A549 (cell line): Measurements from ENCODE around the gene PPM1H. TPM values are rescaled to one million over a fixed set of nuclear protein-coding genes. Genes with fewer than 3 reads are reported as not detected.

Source experiments
- ATAC-seq, 2 experiments: fragments of 200-7000 bp in 1 of 2; fragments of >200 bp in 1 of 2; cut with Nextera tagmentation in 1 of 2; cut with Tn5 transposase in 1 of 2; 3 replicates each; pipeline versions ENCODE4 v1.8.0 to v1.9.1; 2018 to 2020; ENCODE audit warnings: mild to moderate bottlenecking in 1 of 2, moderate library complexity in 1 of 2
- CTCF ChIA-PET: fragments of 300-600 bp; sonication (Branson Sonifier 250); formaldehyde crosslinking; extraction: SDS; loops from one replicate; lab custom pipeline; 2021; ENCODE audit warnings: antibody characterized with exemption, inconsistent platforms; lab: Yijun Ruan, JAX
- POLR2A ChIA-PET: fragments of 350-600 bp; formaldehyde crosslinking; extraction: SDS; loops from one replicate; lab custom pipeline; 2021; ENCODE audit warnings: antibody characterized with exemption, inconsistent platforms; lab: Yijun Ruan, JAX
- DNase-seq, 2 experiments: peaks; one replicate each; pipeline versions ENCODE4 v3.0.0 to v3.0.0-alpha.2; 2011 to 2016; ENCODE audit warnings: low read depth in 1 of 2, low spot score in 1 of 2
- FAIRE-seq: peaks from 2 replicates; lab custom pipeline; 2011; peaks lifted over from hg19 to GRCh38; lab: Jason Lieb, UNC
- H3K27ac ChIP-seq, 2 experiments: fragments of >200 bp; sonication (Bioruptor Twin); formaldehyde crosslinking; 3 replicates each; pipeline ENCODE4 v1.5.1; 2016 to 2017
- H3K4me1 ChIP-seq: fragments of >200 bp; sonication (Bioruptor Twin); formaldehyde crosslinking; 3 replicates; pipeline ENCODE4 v1.6.1; 2016
- H3K4me2 ChIP-seq: fragments of >200 bp; sonication (Bioruptor Twin); formaldehyde crosslinking; 3 replicates; pipeline ENCODE4 v1.6.1; 2016
- H3K4me3 ChIP-seq: fragments of >200 bp; sonication (Bioruptor Twin); formaldehyde crosslinking; 3 replicates; pipeline ENCODE4 v1.5.1; 2016
- H3K9me3 ChIP-seq: fragments of >200 bp; sonication (Bioruptor Twin); formaldehyde crosslinking; 3 replicates; pipeline ENCODE4 v1.6.1; 2016
- ATOH8 ChIP-seq: fragments of 250-450 bp; sonication (Bioruptor Pico); IDR thresholded peaks from 2 replicates; pipeline ENCODE4 v1.5.0; 2020; ENCODE audit warnings: low read depth, mild to moderate bottlenecking, moderate library complexity
- BHLHE40 ChIP-seq: IDR thresholded peaks from 2 replicates; pipeline ENCODE4 v1.6.1; 2012; ENCODE audit warnings: low read depth, low read length, inconsistent platforms
- FOSL2 ChIP-seq, 2 experiments: fragments of 450-650 bp in 1 of 2; fragments of >200 bp in 1 of 2; sonication (Bioruptor Twin) in 1 of 2; formaldehyde crosslinking; IDR thresholded peaks; 2 replicates each; pipeline versions ENCODE4 v1.5.0 to v1.6.1; 2016 to 2020; ENCODE audit warnings: mild to moderate bottlenecking in 1 of 2, moderate library complexity in 1 of 2
- GATA3 ChIP-seq: IDR thresholded peaks from 2 replicates; pipeline ENCODE4 v1.6.1; 2012; ENCODE audit warnings: borderline replicate concordance
- HDAC2 ChIP-seq: fragments of 200-600 bp; sonication (generic); IDR thresholded peaks from 2 replicates; pipeline ENCODE4 v1.6.1; 2016
- NPAS2 ChIP-seq: fragments of 250-450 bp; sonication (Bioruptor Pico); IDR thresholded peaks from 2 replicates; pipeline ENCODE4 v1.8.0; 2022; ENCODE audit warnings: mild to moderate bottlenecking, moderate library complexity, borderline replicate concordance
- POLR2AphosphoS2 ChIP-seq: conservative IDR thresholded peaks from 2 replicates; pipeline ENCODE4 v1.6.1; 2012; ENCODE audit warnings: low read length, improper control_type of control experiment, inconsistent platforms
- RARB ChIP-seq: fragments of 250-450 bp; sonication (Bioruptor Pico); IDR thresholded peaks from 2 replicates; pipeline ENCODE4 v1.8.0; 2021; ENCODE audit warnings: mild to moderate bottlenecking, moderate library complexity
- REST ChIP-seq: fragments of 200-600 bp; sonication (generic); IDR thresholded peaks from 2 replicates; pipeline ENCODE4 v1.6.1; 2016; ENCODE audit warnings: antibody characterized with exemption, mild to moderate bottlenecking, moderate library complexity
- SMC3 ChIP-seq: fragments of >200 bp; sonication (Bioruptor Twin); formaldehyde crosslinking; IDR thresholded peaks from 3 replicates; pipeline ENCODE4 v1.6.1; 2018; ENCODE audit warnings: inconsistent platforms
- ZC3H11A ChIP-seq: fragments of 450-650 bp; IDR thresholded peaks from 2 replicates; pipeline ENCODE4 v1.6.1; 2014; ENCODE audit warnings: antibody characterized with exemption, mild to moderate bottlenecking
- ZSCAN20 ChIP-seq: fragments of 250-450 bp; sonication (Bioruptor Pico); IDR thresholded peaks from 2 replicates; pipeline ENCODE4 v1.8.0; 2022; ENCODE audit warnings: mild to moderate bottlenecking, moderate library complexity
- WGBS: methylation state at CpG from one replicate; pipeline ENCODE4 v1.1.6; 2017; ENCODE audit errors: missing lambda C conversion rate; 5-methylcytosine and 5-hydroxymethylcytosine counted together
- polyA plus RNA-seq, 4 experiments: library from polyadenylated mRNA; depleted of rRNA in 3 of 4; stranded (reverse); fragments of >200 nt; fragmentation: RNase III in 1 of 4; extraction: RNeasy Plus Mini Kit Qiagen cat#74134 plus additional on column Dnase treatment in 1 of 4; gene quantifications; 2 replicates in 3 of 4; 3 replicates in 1 of 4; pipeline ENCODE4 v1.2.3, GENCODE V29; 2011 to 2017
- TF ChIP-seq, protein P1 (sequence below): fragments of 150-350 bp; IDR thresholded peaks from 2 replicates; pipeline ENCODE4 v1.6.1; 2014; ENCODE audit warnings: low read depth, mild to moderate bottlenecking, low read length
- TF ChIP-seq, protein P2 (sequence below): IDR thresholded peaks from 2 replicates; pipeline ENCODE4 v1.6.1; 2012; ENCODE audit warnings: low read depth, borderline replicate concordance

Gene PPM1H
- polyA plus RNA-seq, 2 of the 4 experiments (the other 2 are of a cell fraction) = 7.8 TPM

GRCh38 chr12:62602255-62603060, 332.5 kb downstream of the PPM1H start (continued):
- TF ChIP-seq FOSL2 (IDR thresholded peaks at IDR 0.05) = no peak
- peak; percentile 11 for TF ChIP-seq FOSL2 (CRISPR knock-in tag; IDR thresholded peaks at IDR 0.05)
- no peak for TF ChIP-seq ZC3H11A
- no peak; the same call in 1 of the 2 replicates for TF ChIP-seq REST
- TF ChIP-seq ATOH8 (CRISPR knock-in tag) = peak; percentile 95
- TF ChIP-seq, protein P1, sequence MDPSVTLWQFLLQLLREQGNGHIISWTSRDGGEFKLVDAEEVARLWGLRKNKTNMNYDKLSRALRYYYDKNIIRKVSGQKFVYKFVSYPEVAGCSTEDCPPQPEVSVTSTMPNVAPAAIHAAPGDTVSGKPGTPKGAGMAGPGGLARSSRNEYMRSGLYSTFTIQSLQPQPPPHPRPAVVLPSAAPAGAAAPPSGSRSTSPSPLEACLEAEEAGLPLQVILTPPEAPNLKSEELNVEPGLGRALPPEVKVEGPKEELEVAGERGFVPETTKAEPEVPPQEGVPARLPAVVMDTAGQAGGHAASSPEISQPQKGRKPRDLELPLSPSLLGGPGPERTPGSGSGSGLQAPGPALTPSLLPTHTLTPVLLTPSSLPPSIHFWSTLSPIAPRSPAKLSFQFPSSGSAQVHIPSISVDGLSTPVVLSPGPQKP = peak; percentile 13; the same call in 1 of the 2 replicates
- TF ChIP-seq, protein P2, sequence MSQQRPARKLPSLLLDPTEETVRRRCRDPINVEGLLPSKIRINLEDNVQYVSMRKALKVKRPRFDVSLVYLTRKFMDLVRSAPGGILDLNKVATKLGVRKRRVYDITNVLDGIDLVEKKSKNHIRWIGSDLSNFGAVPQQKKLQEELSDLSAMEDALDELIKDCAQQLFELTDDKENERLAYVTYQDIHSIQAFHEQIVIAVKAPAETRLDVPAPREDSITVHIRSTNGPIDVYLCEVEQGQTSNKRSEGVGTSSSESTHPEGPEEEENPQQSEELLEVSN = peak; percentile 98
- TF ChIP-seq HDAC2 = no peak
- TF ChIP-seq NPAS2 = peak; percentile 76

- Histone ChIP-seq H3K4me1 (peaks cover 42% of the 10 kb centered on the region), H3K27ac (peak overlapping the region; percentile 98), H3K9me3 (no peaks in the 10 kb centered on the region), H3K4me3 (peak overlapping the region; percentile 65), H3K4me2 (peak overlapping the region; percentile 84)
- 34% methylated on average over 2 of the region's 2 CpGs for WGBS
- ATAC-seq (no peak), FAIRE-seq (no peak), DNase-seq (no peak)
- ChIA-PET POLR2A (interaction anchor here (0.6 to 1.5 kb wide), 4 partner anchors 15 to 179 kb away, joined by 3 to 5 read pairs (median 4); no protein-coding TSS in a partner anchor), CTCF (interaction anchor here (1.0 to 2.5 kb wide), 7 partner anchors 8 to 198 kb away, joined by 3 to 19 read pairs (median 4); no protein-coding TSS in a partner anchor)
- TF ChIP-seq GATA3 = no peak
- no peak for TF ChIP-seq ATOH8 (CRISPR knock-in tag)
- TF ChIP-seq POLR2AphosphoS2 = no peak
- TF ChIP-seq ZSCAN20 (CRISPR knock-in tag) = no peak
- no peak for TF ChIP-seq RARB (CRISPR knock-in tag)
- no peak for TF ChIP-seq SMC3
- TF ChIP-seq BHLHE40 = no peak
Observed at GRCh38 chr12:62601765-62602164, 333.2 kb downstream of the PPM1H start.
